ENCODE data around the gene GALNTL6.

GRCh38 chr4:171794528-171794927 lies 18.7 kb upstream of the GALNTL6 start:
- TF ChIP-seq FOS (IDR thresholded peaks at IDR 0.05; ENCODE audit: borderline replicate concordance, insufficient read depth, low read length), result no peak
- no peak for TF ChIP-seq CTCF (IDR thresholded peaks at IDR 0.05; ENCODE audit: extremely low read depth in 1 of 2, insufficient read depth in 1 of 2, low read depth in 1 of 2, low read length in 2 of 2)
- TF ChIP-seq POLR2A (IDR thresholded peaks at IDR 0.05; ENCODE audit: low read depth, low read length), result no peak
- no peak for TF ChIP-seq EZH2 (IDR thresholded peaks at IDR 0.05; ENCODE audit: borderline replicate concordance, low read depth, low read length, severe bottlenecking)
- no peak for TF ChIP-seq JUN (IDR thresholded peaks at IDR 0.05; ENCODE audit: borderline replicate concordance, insufficient read depth, insufficient read length, low read depth)

All from endothelial cell of umbilical vein (primary cell).